VCaP (cell line): ENCODE results near the gene KIF5C.

Experiments
- H3K27ac ChIP-seq: fragments of 450-650 bp; 2 replicates; pipeline ENCODE4 v1.5.1; 2017
- TF ChIP-seq, protein P1 (sequence below): fragments of 450-650 bp; conservative IDR thresholded peaks from 2 replicates; pipeline ENCODE4 v1.5.1; 2017; ENCODE audit warnings: mild to moderate bottlenecking, moderate library complexity

The KIF5C gene

DNA sequence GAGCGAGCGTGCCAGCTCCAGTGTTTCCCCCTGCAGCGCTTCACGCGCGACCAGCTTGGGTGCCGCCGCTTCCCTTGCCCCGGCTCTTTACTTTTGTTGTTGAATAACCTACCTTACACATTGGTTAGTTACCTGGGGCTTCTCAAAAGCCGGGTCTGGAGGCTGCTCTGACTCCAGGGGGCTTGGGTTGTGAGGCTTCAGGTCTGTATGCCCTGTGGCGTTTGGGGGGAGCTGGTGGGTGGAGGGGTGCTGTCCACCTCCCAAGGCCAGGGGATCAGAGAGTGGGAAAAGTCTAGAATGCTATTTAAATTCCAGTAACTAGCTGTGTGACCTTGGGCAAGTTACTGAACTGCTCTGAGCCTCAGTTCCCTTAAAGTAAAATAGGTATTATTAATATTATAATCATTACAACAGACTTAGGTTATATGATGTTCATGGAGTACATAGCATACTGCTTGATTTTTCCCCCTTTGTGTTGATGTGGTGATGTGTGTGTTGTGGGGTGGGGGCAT lies 164.2 kb downstream of the KIF5C start:
- peak overlapping the region; percentile 58; the same call in 1 of the 2 replicates for H3K27ac ChIP-seq
- TF ChIP-seq, protein P1, sequence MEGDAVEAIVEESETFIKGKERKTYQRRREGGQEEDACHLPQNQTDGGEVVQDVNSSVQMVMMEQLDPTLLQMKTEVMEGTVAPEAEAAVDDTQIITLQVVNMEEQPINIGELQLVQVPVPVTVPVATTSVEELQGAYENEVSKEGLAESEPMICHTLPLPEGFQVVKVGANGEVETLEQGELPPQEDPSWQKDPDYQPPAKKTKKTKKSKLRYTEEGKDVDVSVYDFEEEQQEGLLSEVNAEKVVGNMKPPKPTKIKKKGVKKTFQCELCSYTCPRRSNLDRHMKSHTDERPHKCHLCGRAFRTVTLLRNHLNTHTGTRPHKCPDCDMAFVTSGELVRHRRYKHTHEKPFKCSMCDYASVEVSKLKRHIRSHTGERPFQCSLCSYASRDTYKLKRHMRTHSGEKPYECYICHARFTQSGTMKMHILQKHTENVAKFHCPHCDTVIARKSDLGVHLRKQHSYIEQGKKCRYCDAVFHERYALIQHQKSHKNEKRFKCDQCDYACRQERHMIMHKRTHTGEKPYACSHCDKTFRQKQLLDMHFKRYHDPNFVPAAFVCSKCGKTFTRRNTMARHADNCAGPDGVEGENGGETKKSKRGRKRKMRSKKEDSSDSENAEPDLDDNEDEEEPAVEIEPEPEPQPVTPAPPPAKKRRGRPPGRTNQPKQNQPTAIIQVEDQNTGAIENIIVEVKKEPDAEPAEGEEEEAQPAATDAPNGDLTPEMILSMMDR, result no peak

DNA sequence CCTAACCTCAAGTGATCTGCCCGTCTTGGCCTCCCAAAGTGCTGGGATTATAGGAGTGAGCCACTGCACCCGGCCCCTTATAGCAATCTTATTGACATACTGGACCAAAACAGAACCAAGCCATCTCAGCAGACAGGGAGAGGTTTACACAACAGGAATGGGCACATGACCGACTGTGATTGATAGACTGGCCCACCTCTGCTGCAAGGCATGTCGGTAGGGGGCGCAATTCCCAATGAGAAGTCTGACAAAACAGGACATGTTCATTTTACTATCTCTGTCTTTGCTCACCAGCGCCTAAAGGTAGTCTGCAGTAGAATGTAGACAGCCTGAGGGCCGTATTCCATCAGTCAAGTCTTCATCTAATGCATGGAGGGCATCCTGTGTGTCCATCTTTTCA lies 165.4 kb downstream of the KIF5C start:
- TF ChIP-seq, protein P1, result 0 out of 2 replicates have a peak, but pooled peaks have one; percentile 13
- H3K27ac ChIP-seq, result no peak overlapping the region

DNA sequence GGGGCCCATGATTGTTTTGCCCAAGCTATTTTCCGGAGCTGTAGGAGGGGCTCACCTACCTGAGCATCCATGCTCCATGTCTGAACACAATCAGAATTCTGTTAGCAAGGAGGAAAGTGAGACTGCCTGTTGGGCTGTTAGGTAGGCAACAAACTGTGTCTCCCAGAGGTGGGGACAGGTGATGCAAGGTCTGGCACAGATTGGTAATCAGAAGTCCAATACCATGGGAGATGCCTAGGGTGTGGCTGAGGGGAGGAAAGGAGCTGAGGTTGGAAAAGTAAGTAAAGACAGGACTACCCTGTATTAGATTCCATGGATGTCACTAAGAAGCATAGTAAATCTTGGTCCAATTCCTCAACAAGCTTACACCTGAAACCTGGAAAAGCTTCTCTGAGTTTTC lies 166.5 kb downstream of the KIF5C start:
- TF ChIP-seq, protein P1, result no peak
- no peak overlapping the region for H3K27ac ChIP-seq

DNA sequence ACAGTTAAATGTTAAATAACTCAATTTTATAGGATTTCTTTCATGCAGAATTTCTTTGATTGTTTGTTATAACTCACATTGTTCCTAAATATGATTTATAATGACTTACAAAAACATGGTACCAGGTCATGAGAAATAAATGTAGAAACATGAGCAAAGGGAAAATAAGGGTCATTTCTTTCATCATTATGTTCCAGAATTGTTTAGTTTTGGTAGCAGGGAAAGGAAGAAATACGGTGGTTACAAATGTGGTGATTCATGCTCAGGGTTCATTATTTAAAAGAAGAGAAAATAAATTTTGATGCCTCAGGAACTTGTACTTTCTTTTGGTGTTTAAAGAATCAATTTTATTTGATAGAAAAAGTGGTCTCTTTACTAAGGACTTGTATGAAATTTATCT lies 167.9 kb downstream of the KIF5C start:
- TF ChIP-seq, protein P1, result no peak
- H3K27ac ChIP-seq, result no peak overlapping the region

DNA sequence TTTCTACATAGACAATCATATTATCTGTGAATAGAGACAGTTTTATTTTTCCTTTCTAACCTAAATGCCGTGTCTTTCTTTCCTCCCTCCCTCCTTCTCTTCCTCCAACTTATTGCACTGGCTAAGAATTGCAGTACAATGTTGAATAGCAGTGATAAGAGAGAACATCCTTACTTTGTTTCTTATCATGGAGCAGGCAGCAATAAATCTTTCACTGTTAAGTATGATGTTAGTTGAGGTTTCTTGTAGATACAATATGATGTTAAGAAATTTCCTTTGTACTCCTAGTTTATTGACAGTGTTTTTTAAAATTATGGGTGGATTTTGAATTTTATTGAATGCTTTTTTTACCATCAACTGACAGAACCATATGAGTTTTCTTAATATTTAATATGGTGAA lies 169.5 kb downstream of the KIF5C start:
- H3K27ac ChIP-seq, result no peak overlapping the region
- TF ChIP-seq, protein P1, result no peak

DNA sequence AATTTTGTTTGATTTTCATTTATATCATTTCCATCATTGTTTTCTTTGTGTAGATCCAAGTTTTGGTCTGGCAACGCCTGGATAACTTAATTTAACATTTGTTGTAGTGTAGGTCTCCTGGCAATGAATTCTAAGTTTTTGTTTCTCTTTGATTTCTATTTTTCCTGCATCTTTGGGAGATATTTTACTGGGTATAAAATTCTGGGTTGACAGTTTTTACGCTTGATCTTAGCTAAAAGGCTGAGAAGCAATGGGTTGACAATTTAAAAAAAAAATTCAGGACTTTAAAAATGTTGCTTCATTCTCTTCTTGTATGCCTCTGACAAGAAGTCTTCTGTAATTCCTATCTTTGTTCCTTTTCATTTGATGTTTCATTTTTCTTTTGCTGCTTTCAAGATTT lies 172.1 kb downstream of the KIF5C start:
- TF ChIP-seq, protein P1, result no peak
- H3K27ac ChIP-seq, result no peak overlapping the region

DNA sequence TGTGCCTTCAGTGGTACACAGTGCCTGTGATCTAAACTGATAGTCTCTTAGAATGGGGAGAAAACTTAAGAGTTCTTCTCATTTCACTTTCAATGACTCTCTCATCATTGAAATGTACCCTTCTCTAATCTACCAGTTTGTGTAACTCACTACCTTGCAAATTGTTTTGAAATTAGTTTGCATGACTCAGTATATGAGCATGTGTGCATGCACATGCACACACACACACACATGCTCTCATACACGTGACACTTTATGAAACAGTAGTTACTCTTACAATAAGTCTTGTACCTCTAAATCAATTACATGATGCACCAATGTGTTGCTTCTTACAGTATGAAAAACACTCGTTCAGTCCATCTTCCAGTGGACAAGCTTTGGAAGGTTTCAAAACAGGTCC lies 174.1 kb downstream of the KIF5C start:
- TF ChIP-seq, protein P1, result no peak

More for the DNA sequence above, 174.1 kb downstream of the KIF5C start:
- no peak overlapping the region for H3K27ac ChIP-seq
